Endothelial cell of umbilical vein (primary cell): ENCODE measurements around the gene NELFE.

Experiments used
- CTCF ChIP-seq, 2 donors: IDR thresholded peaks; 1 replicate in 1 of 2; 2 replicates in 1 of 2; pipeline ENCODE4 v1.5.1; 2011; ENCODE audit warnings: low read length in 2 of 2, mild to moderate bottlenecking in 2 of 2, moderate library complexity in 2 of 2, control low read depth in 1 of 2, inconsistent platforms in 1 of 2, low read depth in 1 of 2; ENCODE audit not compliant: insufficient read depth in 1 of 2; ENCODE audit errors: extremely low read depth in 1 of 2
- JUN ChIP-seq: IDR thresholded peaks from 2 replicates; pipeline ENCODE4 v1.6.1; 2011; ENCODE audit warnings: borderline replicate concordance, low read depth; ENCODE audit not compliant: insufficient read length, insufficient read depth
- POLR2A ChIP-seq: IDR thresholded peaks from 2 replicates; pipeline ENCODE4 v1.6.1; 2012; ENCODE audit warnings: low read depth, mild to moderate bottlenecking, control low read depth, low read length
- POLR2AphosphoS5 ChIP-seq: IDR thresholded peaks from 2 replicates; pipeline ENCODE4 v1.6.1; 2012; ENCODE audit warnings: low read depth, mild to moderate bottlenecking, control low read depth, low read length, moderate library complexity; ENCODE audit not compliant: insufficient read depth

DNA sequence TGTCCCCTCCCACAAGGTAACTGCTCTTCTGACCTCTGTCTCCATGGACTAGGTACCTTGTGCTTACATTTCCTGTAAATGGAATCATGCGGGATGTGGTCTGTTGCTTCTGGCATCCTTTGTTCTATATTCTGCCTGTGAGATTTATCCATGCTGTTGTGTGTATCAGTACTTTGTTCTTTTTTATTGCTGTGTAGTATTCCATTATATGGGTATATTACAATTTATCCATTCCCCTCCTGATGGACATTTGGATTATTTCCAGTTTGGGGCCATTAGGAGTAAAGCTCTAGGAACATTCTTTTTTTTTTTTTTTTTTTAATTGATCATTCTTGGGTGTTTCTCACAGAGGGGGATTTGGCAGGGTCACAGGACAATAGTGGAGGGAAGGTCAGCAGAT, 27.8 kb downstream of the NELFE start:
- TF ChIP-seq POLR2AphosphoS5 (no peak), POLR2A (no peak), CTCF (IDR thresholded peaks at IDR 0.05; ENCODE audit: extremely low read depth in 1 of 2, insufficient read depth in 1 of 2, low read depth in 1 of 2, low read length in 2 of 2) (no peak), JUN (no peak)
